ELR (cell line): ENCODE results near the gene FN3K.
"Not testable (repeated sequence)": the region's sequence is repeated elsewhere in the genome, so short reads cannot be mapped to it uniquely, and the experiment has no call there.

Experiments used
- DNase-seq: peaks from one replicate; pipeline ENCODE4 v3.0.0-alpha.2; 2015; ENCODE audit warnings: low read depth

Gene FN3K

GRCh38 chr17:82775001-82775823 is 39.8 kb downstream of the FN3K start:
- DNase-seq, result peak; percentile 59

DNA sequence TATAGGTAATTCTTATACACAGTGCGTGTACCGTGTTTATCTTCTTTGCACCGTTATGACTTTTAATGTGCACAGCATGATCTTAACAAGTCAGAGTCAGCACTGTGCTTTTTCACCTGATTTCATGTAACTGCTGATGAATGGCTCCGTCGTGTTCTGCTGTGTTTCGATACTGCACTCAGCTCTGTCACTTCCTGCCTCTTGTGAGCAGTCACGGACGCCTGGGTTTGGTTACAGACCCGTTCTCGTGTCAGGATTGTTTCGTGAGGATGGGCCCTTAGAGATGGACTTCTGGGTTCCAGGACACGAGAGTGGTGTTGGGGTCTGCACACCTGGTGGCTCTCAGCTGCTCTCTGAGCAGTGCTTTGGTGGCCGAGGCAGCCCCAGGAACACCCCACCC is 41.0 kb downstream of the FN3K start:
- no peak for DNase-seq

GRCh38 chr17:82777778-82778375 is 42.5 kb downstream of the FN3K start:
- DNase-seq, result not testable (repeated sequence)

DNA sequence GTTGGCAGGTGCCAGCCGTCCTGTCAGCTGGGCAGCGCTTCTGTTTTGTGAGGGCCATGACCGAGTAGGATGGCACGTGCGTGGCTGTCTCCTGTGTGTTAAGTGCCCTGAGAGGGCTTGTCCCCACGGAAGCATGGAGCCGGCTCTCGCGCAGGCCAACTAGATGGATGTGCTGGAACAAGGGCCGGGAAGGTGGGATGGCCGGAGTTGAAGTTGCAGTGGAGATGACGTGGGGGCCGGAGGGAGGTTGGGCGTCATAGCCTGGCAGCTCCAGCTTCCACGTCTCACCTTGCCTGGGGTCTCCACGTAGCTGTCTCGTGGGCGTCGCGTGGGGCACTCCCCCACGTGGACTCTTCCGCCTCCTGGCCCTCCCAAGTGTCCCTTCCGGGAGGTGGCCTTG is 44.1 kb downstream of the FN3K start:
- DNase-seq, result no peak

- no peak for DNase-seq
These were observed 44.8 kb downstream of the FN3K start for GRCh38 chr17:82780195-82780594.

GRCh38 chr17:82780971-82781893 is 45.8 kb downstream of the FN3K start:
- DNase-seq, result no peak

DNA sequence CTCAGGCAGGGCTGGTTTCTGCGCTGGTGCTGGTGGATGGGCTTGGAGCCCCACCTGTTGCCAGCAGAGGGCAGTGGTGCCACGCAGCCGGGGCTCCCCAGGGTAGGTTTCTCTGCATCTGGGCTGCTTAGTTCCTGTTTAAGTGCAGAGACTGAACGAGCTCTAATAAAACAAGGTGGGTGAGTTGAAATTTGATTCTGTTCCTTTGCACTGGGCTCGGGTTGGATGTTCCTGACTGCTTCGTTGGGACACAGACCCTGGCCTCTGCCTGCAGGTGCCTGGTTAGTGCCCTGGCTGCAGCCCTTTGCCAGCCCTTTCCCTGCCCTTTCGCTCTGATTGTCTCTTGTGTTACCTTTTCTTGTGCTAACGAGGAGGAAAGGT is 46.5 kb downstream of the FN3K start:
- DNase-seq, result peak; percentile 76

DNA sequence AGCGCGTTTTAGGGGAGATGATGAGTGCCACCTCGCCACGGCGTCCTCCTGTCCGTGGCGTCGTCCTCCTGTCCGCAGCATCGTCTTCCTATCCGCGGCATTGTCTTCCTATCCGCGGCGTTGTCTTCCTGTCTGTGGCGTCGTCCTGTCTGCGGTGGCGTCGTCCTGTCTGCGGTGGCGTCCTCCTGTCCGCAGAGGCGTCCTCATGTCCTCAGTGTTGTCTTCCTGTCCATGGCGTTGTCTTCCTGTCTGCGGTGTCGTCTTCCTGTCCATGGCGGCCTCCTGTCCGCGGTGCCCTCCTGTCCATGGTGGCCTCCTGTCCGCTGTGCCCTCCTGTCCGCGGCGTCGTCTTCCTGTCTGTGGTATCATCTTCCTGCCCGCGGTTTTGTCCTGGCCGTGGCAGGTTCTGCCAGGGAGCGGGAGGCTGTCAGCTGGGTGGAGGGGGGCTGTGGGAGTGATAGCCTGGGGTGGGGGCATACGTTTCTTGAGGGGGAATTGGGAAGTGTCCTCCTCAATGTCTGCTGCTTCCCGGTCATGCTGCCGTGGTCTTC is 47.3 kb downstream of the FN3K start:
- no peak for DNase-seq

- DNase-seq, result no peak
These were observed 48.1 kb downstream of the FN3K start for GRCh38 chr17:82783498-82783897.

DNA sequence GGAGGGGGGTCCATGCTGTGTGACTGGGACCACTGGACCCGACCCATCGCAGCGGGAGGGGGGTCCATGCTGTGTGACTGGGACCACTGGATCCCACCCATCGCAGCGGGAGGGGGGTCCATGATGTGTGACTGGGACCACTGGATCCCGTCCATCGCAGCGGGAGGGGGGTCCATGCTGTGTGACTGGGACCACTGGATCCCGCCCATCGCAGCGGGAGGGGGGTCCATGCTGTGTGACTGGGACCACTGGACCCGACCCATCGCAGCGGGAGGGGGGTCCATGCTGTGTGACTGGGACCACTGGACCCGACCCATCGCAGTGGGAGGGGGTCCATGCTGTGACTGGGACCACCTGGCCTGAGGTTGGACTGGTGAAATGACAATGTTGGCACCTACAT is 50.2 kb downstream of the FN3K start:
- DNase-seq, result not testable (repeated sequence)

- DNase-seq, result no peak
These were observed 51.0 kb downstream of the FN3K start for GRCh38 chr17:82786427-82786826.

DNA sequence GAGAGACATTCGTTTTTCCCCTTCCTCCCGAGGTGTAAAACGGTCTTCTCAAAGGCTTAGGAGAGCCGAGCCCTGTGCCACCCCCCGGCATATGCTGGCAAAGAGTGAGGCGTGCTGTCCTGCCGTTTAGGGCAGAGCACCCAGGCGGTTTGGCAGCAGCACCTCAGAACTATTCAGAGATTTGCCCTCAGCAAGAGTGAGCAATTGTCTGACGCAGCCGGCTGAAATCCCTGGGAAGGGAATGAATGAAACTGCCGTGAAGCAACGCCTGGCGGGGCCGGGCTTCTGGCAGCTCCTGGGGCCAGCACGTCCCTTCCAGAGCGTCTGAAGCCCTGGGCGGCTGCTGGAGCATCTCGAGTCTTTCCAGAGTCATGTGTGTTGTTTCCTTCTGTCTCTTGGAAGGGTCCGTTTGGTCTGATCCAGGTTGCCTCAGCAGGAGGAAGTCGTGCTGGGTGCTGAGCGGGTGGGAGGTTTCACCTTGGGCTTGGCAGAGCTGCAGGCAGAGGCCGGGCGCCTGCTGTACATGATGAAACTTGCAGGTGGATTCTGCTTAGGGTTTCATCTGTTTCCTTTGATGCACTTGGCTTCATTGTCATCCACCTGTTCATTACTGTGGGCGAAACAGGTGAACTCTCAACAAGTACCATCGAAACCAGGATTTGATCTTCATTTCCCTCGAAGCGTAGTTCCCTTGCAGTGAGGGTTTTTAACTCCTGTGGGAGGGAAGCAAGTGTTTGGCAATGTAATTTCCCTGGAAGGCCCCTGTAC is 51.9 kb downstream of the FN3K start:
- DNase-seq, result no peak

DNA sequence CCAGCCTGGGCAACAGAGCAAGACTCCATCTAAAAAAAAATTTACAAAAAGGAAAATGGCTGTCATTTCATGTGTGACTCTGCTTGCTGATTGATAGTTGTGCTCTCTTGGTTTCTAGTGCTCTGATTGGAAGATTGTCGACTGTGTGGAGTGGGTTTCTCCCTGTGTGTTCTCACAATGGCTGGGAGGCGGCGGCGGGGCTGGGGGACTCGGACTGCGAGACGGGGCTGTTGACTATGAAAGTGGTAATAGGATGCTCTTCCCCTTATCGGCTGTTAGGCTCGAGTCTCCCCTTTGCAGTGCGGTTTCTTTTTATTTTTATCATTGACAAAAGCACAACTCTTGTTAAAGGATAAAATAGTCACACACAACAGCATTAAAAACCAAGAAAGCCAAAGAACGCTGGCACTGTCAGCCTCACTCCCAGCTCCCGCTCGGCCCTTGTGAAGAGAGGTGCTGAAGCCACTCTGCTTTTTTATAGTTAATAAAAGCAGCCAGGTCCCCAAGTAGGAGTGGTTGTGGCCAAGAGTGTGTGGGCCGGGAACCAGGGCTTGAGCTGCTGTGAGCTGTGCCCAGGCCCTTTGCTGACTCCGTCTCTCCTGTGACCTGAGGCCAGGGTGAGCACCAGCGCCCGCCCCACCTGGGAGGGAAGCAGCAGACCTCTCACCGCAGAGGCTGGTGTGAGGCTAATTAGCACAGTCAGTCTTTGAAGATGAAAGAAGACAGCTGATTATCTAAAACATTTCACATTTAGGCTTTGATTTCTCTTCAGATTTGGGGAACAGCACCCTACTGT is 53.0 kb downstream of the FN3K start:
- DNase-seq, result no peak

DNA sequence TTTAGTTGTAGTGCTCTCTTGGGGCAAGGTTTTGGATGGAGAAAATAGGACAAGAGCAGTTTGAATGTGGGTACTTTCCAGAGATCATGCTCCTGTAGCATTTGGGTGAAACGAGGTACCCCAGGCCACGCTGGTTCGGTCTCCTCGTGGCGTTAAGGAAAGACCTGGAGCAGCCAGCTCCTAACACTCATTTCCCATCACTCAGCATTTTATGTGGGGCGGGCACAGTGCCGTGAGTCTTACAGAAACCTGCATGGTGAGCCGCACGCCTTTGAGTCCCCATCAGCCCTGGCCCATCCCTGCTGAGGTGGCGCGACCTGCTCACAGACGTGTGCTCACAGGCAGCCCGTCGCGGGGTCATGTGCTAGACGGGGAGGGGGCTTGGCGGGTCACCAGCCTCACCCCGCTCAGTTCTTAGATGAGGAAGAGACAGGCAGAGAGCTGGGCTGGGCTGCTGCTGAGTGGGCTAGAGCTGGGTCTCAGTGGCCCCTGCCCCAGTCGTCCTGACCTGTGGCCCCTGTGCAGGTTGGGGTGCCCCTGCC is 53.7 kb downstream of the FN3K start:
- DNase-seq, result no peak

GRCh38 chr17:82789806-82790205 is 54.4 kb downstream of the FN3K start:
- no peak for DNase-seq

DNA sequence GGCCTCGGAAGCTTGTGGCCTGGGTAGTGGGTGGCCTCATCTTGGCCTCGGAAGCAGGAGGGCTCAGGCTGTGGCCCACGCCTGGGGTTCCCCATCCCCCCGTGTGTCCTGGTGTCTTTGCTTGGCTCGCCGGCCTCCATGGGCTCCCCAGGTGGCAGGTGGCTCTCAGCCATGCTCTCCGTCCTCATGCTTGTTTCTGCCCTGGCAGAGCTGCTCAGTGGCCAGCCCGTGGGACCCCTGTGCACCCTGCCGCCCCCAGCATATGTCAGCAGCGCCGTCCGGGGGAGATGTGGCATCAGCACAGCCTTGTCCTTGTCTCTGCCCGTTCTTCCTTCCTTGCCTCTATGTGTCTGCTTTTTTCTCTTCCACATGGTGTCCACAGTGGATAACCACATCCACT is 55.0 kb downstream of the FN3K start:
- no peak for DNase-seq

GRCh38 chr17:82791532-82791931 is 56.1 kb downstream of the FN3K start:
- DNase-seq, result peak; percentile 95

GRCh38 chr17:82793974-82794630 is 58.7 kb downstream of the FN3K start:
- no peak for DNase-seq

DNA sequence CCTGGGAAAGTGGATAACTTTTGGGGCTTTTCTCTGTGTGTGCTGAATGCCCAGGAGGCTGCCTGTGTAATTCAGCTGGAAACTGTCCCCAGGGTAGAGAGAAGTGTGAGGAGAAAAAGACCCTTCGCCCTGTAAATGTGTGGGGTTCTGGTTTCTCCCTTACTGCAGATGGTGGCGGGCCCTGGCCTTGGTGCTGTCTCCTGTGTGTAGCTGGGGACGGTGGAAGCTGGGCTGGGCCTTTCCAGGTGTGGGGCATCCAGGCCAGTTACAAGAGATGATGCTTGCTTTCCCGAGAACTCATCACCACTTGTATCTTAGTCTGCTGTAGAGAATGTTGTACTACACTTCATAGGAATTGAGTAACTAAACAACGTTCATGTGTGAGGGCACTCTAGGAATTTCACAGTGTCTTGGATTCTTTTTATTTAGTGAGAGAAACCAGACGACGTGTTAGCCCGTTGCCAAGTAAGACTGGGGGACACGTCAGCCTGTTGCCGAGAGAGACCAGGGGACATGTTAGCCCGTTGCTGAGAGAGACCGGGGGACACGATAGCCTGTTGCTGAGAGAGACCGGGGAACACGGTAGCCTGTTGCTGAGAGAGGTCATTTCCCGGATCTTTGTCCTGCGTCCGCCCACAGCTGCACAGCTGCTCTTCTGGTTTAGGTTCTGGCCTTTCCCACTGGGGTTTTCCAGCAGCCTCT is 59.5 kb downstream of the FN3K start:
- no peak for DNase-seq
